ENCODE results near the gene SPIRE1.
A peak's percentile ranks its signal among the peaks of the same experiment; 100 is the strongest.

The SPIRE1 gene

DNA sequence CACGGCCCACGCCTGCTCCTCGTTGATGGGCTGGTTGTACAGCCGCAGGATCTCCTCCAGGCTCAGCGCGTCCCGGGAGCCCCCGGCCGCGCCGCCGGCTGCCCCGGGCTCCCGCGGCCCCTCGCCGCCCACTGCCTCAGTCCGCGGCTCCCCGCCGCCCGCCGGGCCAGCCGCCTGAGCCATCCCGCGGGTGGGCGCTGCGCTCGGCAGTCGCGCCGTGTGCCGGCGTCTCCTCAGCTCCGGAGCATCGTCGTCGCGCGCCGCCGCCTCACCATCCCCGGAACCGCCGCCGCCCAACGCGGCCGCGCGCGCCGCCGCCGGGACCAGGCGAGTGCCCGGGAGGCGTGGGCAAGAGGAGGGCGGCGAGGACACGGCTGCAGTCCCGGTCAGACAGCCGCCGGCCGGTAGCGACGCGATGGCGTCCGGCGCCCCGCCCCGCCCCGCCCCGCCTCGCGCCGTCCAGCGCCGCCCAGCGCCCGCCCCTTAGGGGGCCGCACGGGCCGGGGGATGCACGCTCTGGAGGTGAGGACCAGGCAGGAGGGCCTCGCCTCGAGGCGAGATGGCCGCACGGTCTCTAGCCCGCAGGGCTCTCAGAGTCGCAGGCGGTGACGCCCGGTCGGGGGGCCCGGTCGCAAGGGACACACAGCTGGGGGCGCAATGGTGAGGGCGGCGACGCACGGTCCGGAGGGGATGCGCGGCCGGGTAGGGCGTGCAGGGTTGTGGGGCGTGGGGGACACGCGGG is at the start of gene SPIRE1:
Gene SPIRE1 (minus strand): TSS at position 424 of the 742 bp plus-strand sequence. CDS start 241 bp downstream, at position 183.
- TF ChIP-seq, protein P1, sequence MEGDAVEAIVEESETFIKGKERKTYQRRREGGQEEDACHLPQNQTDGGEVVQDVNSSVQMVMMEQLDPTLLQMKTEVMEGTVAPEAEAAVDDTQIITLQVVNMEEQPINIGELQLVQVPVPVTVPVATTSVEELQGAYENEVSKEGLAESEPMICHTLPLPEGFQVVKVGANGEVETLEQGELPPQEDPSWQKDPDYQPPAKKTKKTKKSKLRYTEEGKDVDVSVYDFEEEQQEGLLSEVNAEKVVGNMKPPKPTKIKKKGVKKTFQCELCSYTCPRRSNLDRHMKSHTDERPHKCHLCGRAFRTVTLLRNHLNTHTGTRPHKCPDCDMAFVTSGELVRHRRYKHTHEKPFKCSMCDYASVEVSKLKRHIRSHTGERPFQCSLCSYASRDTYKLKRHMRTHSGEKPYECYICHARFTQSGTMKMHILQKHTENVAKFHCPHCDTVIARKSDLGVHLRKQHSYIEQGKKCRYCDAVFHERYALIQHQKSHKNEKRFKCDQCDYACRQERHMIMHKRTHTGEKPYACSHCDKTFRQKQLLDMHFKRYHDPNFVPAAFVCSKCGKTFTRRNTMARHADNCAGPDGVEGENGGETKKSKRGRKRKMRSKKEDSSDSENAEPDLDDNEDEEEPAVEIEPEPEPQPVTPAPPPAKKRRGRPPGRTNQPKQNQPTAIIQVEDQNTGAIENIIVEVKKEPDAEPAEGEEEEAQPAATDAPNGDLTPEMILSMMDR (IDR thresholded peaks at IDR 0.05; ENCODE audit: low read depth, low read length) = no peak
- in situ Hi-C loops (cut with HindIII; ENCODE audit: low sequenced_read_pairs) = no loop called here
- DNase-seq (ENCODE audit: low read depth, low spot score) = peak; percentile 59

DNA sequence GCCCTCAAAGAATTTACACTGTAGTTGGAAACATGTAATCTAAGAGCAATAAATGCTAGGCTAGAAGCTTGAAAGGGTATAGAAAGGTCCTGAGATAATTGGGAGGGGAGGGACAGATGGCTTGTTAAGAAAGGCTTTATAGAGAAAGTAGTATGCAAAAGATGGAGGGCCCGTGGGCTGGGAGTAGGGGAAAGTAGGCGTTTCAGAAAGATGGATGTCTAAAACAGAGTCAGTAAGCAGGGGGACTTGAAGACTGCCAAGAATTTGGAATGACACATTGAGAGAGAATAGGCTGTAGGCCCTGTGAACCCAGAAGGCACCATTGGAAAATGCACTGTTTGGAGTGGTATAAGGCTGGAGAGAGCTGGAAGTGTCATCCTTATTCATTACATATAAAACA is 45.8 kb upstream of the SPIRE1 start:
- in situ Hi-C loops (cut with HindIII; ENCODE audit: low sequenced_read_pairs) = no loop called here
- TF ChIP-seq, protein P1 (IDR thresholded peaks at IDR 0.05; ENCODE audit: low read depth, low read length) = no peak

More for the DNA sequence above, at the start of gene SPIRE1:
- peak within 1 kb of the TSS; percentile 62 for H3K4me3 ChIP-seq (ENCODE audit: low read depth, low read length)

DNA sequence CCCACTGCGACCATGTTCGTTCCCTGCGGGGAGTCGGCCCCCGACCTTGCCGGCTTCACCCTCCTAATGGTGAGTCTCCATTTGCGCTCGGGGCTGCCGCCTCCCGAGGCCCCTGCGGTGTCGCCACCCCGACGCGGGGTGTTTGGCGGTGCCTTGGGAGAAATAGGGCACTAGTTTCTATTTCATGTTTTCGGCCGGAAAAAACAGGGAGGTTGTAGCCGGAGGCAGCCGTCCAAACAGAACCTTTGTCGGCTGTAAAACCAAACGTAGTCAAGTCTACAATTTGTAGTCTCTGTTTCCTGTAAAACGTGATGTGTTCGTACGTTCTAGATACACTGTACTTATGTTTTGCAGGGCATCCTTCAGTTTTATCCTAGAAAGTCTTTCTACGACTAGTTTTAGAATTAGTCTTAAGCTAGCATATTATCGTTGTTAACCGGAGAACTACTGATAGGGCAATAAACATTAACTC is 45.2 kb upstream of the SPIRE1 start:
- no peak for DNase-seq (ENCODE audit: low read depth, low spot score)
- H3K4me3 ChIP-seq (ENCODE audit: low read depth, low read length) = peak overlapping the region; percentile 95
- TF ChIP-seq, protein P1 (IDR thresholded peaks at IDR 0.05; ENCODE audit: low read depth, low read length) = no peak
- in situ Hi-C loops (cut with HindIII; ENCODE audit: low sequenced_read_pairs) = no loop called here

More for the DNA sequence above, 45.8 kb upstream of the SPIRE1 start:
- H3K4me3 ChIP-seq (ENCODE audit: low read depth, low read length) = peak overlapping the region; percentile 95
- DNase-seq (ENCODE audit: low read depth, low spot score) = peak; percentile 15

DNA sequence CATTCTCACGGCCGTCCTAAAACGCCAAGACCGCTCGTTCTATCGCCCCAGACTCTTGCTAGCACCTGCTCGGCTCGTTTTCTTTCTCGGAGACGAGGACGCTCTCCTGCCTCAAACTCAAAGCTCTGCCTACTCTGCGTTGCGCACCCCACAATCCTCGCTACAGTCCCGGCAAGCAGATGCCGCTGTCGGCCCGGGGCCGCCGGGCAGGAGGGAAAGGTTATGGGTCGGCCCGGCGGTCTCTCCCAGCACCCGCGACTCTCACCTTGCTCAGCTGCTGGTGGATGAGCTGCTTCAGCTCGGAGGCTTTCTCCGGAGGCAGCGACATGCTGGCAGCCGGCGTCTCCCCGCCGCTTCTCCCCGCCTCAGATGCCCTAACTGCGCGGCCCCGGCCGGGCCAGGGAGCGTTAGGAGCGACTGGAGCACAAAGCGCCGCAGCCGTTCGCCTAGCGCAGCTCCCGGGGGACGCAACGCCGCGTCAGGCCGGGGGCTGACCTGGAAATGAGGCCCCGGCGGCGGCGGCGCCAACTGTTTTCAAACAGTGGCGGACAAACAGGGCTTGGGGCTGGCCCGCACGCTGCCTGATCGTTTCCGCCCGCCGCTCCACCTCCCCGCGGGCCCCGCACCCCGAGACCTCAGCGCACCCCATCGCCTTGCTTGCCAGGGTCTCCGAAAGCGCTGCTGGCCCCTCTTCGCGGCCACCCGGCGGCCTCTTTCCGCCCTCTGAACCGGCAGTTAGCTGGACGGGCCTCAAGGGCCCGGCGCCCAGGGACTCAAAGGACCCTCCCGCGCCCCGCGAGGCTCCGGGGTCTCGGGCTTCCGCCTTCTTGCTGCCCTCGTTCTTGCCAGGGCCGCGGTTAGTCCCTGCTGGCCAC is 44.6 kb upstream of the SPIRE1 start, which contains the start of the genes CEP76 and PSMG2:
Gene CEP76 (minus strand): TSS at position 503 of the 875 bp plus-strand sequence. CDS start 175 bp downstream, at position 328.
Gene PSMG2 (plus strand): TSS at position 822 of the 875 bp plus-strand sequence. CDS start 66 bp downstream, outside the sequence.
- TF ChIP-seq, protein P1 (IDR thresholded peaks at IDR 0.05; ENCODE audit: low read depth, low read length) = no peak
- peak; percentile 94 for DNase-seq (ENCODE audit: low read depth, low spot score)
- H3K4me3 ChIP-seq (ENCODE audit: low read depth, low read length) = peak within 1 kb of the TSS; percentile 95
- in situ Hi-C loops (cut with HindIII; ENCODE audit: low sequenced_read_pairs) = no loop called here

DNA sequence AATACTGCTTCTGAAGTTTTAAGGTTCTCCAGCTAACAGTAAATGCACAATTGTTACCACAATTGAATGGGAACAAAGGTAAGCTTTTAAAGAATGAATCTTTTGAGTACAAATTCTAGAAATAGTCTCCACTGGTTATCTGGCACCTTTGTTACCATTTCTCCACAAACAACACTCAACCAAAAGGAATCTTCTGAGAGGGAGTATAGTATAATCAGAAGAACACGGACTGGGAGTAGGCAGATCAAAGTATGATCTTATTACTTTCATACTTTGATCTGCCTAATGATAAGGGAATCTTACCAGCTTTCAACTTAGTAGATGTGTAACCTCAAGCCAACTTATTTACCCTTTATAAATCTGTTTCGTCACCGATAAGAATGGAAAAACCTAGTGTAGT is 43.3 kb upstream of the SPIRE1 start:
- H3K4me3 ChIP-seq (ENCODE audit: low read depth, low read length) = peak overlapping the region; percentile 95
- TF ChIP-seq, protein P1 (IDR thresholded peaks at IDR 0.05; ENCODE audit: low read depth, low read length) = no peak
- in situ Hi-C loops (cut with HindIII; ENCODE audit: low sequenced_read_pairs) = no loop called here
- DNase-seq (ENCODE audit: low read depth, low spot score) = no peak

DNA sequence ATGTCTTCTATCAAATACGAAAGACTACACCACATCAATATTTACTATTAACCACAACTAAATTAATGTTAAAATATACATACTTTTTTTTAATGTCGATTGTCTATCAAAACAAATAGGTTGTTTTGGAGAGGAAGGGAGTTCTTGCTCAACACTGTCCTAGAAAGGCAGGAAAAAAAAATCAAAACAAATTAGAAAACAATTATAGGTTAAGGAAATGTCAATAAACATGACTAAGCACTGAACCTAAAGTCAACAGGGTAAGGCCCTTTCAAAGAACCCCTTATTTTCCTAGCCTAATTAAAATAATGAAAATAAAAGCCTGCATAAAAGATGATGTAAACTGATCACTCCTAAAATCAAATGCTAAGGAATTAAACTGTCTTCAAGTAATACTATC is 41.8 kb upstream of the SPIRE1 start:
- in situ Hi-C loops (cut with HindIII; ENCODE audit: low sequenced_read_pairs) = no loop called here
- TF ChIP-seq, protein P1 (IDR thresholded peaks at IDR 0.05; ENCODE audit: low read depth, low read length) = no peak

More for the DNA sequence above, 41.8 kb upstream of the SPIRE1 start:
- no peak overlapping the region for H3K4me3 ChIP-seq (ENCODE audit: low read depth, low read length)
- no peak for DNase-seq (ENCODE audit: low read depth, low spot score)

All from astrocyte of the spinal cord (primary cell).